Spleen (tissue), 11 donors: ENCODE measurements around the gene CEP170B. TPM values are rescaled to one million over a fixed set of nuclear protein-coding genes. Genes with fewer than 3 reads are reported as not detected.
"Not testable (repeated sequence)": the region's sequence is repeated elsewhere in the genome, so short reads cannot be mapped to it uniquely, and the experiment has no call there.

Source experiments
- DNase-seq: peaks from one replicate; pipeline ENCODE4 v3.0.0-alpha.2; 2020
- H3K27ac ChIP-seq, 8 donors: fragments of 200-600 bp; sonication (generic) in 7 of 8; 1 replicate in 4 of 8; 2 replicates in 4 of 8; pipeline versions ENCODE4 v1.5.0 to v1.8.0; 2016 to 2021; ENCODE audit warnings: inconsistent platforms in 4 of 8, mild to moderate bottlenecking in 4 of 8, moderate library complexity in 1 of 8
- H3K27me3 ChIP-seq, 7 donors: fragments of 200-600 bp; sonication (generic) in 6 of 7; replicated peaks in 1 of 7; 1 replicate in 4 of 7; 2 replicates in 3 of 7; pipeline versions ENCODE4 v1.5.0 to v1.8.0; 2016 to 2021; ENCODE audit warnings: inconsistent platforms in 3 of 7, mild to moderate bottlenecking in 1 of 7
- H3K36me3 ChIP-seq, 6 donors: fragments of 200-600 bp; sonication (generic) in 5 of 6; 1 replicate in 4 of 6; 2 replicates in 2 of 6; pipeline versions ENCODE4 v1.5.0 to v1.8.0; 2016 to 2021; ENCODE audit warnings: inconsistent platforms in 2 of 6
- H3K4me1 ChIP-seq, 6 donors: fragments of 200-600 bp; sonication (generic) in 5 of 6; 1 replicate in 3 of 6; 2 replicates in 3 of 6; pipeline versions ENCODE4 v1.5.0 to v1.8.0; 2016 to 2021; ENCODE audit warnings: inconsistent platforms in 3 of 6
- H3K4me3 ChIP-seq, 8 donors: fragments of 200-600 bp; sonication (generic) in 7 of 8; 1 replicate in 4 of 8; 2 replicates in 4 of 8; pipeline versions ENCODE4 v1.5.0 to v1.8.0; 2016 to 2021; ENCODE audit warnings: inconsistent platforms in 4 of 8, mild to moderate bottlenecking in 4 of 8, moderate library complexity in 2 of 8
- H3K9me3 ChIP-seq, 8 donors: fragments of 200-600 bp; sonication (generic) in 7 of 8; 1 replicate in 4 of 8; 2 replicates in 4 of 8; pipeline versions ENCODE4 v1.5.0 to v1.8.0; 2016 to 2021; ENCODE audit warnings: inconsistent platforms in 4 of 8
- POLR2A ChIP-seq, 3 donors: fragments of 450-650 bp; IDR thresholded peaks; one replicate each; pipeline ENCODE4 v1.5.1; 2017; ENCODE audit warnings: antibody characterized with exemption in 3 of 3, mild to moderate bottlenecking in 1 of 3
- POLR2AphosphoS5 ChIP-seq, 3 donors: sonication (generic); formaldehyde crosslinking; IDR thresholded peaks; one replicate each; pipeline ENCODE4 v1.5.1; 2017; ENCODE audit warnings: antibody characterized with exemption in 3 of 3
- WGBS, 5 donors: extraction: QIAGEN DNeasy Blood & Tissue Kit in 3 of 5; methylation state at CpG; one replicate each; pipeline versions ENCODE4 v1.1.5 to v1.1.7; 2013 to 2018; 5-methylcytosine and 5-hydroxymethylcytosine counted together
- intact Hi-C: fragments of 100-400 bp; cut with DNase I; formaldehyde crosslinking; loops from one replicate; pipeline ENCODE4 v1.15.0; 2023; ENCODE audit warnings: low total_unique reads
- polyA plus RNA-seq, 3 donors: library from polyadenylated mRNA; stranded (reverse); fragments of 200-250 nt; gene quantifications; one replicate each; pipeline ENCODE4 v1.2.1, GENCODE V29; 2013
- total RNA-seq, 7 donors: library from RNA; depleted of rRNA in 3 of 7; stranded (reverse); fragments of >200 nt in 3 of 7; fragmentation: NEBNext Ultra II Directional in 4 of 7; extraction: Animal tissue kit (Norgen Biotek cat#: 25700) in 4 of 7; gene quantifications; one replicate each; pipeline versions ENCODE4 v1.1.0 to v1.2.1, GENCODE V29; 2016 to 2021
- TF ChIP-seq, protein P1 (sequence below), 11 experiments: fragments of 200-600 bp in 7 of 11; fragments of 450-650 bp in 4 of 11; sonication (generic) in 4 of 11; IDR thresholded peaks in 8 of 11; conservative IDR thresholded peaks in 3 of 11; 1 replicate in 7 of 11; 2 replicates in 4 of 11; pipeline versions ENCODE4 v1.4.0 to v1.8.0; 2016 to 2021; ENCODE audit warnings: antibody characterized with exemption in 11 of 11, inconsistent platforms in 4 of 11, mild to moderate bottlenecking in 1 of 11
- donor health status: healthy with polysubstance abuse.
- donor health status: DM: no; HTN: no; CAD: no; lungs with moderate emphysema.
- donor health status: DM: no; HTN: no; CAD: no.
- donor health status: Bipolar disorder and iron deficiency.
- donor health status: healthy.
- donor health status: DM: no; HTN: no; CAD: no.
- donor health status: DM: yes; HTN: yes; CAD: no.

Gene CEP170B
- total and polyA plus RNA-seq, 10 donors: 0.58 to 12.6 (median 5.7) TPM

DNA sequence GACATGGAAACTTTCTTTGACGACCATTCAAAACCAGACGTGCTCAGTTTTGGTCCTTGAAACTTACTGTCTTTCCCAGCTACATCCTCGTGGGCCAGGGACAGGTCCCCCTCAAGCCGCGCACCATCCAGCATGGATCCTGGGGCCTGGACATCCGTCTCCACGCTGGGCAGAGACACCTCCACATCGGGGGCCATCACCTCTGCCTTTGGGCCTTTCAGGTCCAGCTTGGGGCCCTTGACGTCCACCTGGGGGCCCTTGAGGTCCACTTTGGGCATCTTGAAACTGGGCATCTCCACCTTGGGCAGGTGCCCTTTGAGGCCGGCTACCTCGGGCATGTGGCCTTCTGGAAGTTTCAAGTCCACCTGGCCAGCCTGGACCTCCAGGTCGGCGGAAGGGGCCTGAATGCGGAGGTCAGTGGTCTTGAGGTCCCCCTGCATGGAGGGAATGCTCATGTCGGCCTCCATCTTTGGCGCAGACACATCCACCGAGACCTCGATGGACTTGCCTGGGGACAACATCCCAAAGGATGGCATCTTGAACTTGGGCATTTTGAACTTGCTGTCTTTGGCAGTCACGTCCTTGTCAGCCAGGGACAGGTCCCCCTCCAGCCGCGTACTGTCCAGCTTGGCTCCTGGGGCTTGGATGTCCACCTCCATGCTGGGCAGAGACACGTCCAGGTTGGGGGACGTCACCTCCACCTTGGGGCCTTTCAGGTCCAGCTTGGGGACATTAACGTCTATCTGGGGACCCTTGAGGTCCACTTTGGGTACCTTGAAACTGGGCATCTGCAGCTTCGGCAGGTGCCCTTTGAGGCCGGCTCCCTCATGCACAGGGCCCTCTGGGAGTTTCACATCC, 76.7 kb downstream of the CEP170B start:
- TF ChIP-seq, protein P1, sequence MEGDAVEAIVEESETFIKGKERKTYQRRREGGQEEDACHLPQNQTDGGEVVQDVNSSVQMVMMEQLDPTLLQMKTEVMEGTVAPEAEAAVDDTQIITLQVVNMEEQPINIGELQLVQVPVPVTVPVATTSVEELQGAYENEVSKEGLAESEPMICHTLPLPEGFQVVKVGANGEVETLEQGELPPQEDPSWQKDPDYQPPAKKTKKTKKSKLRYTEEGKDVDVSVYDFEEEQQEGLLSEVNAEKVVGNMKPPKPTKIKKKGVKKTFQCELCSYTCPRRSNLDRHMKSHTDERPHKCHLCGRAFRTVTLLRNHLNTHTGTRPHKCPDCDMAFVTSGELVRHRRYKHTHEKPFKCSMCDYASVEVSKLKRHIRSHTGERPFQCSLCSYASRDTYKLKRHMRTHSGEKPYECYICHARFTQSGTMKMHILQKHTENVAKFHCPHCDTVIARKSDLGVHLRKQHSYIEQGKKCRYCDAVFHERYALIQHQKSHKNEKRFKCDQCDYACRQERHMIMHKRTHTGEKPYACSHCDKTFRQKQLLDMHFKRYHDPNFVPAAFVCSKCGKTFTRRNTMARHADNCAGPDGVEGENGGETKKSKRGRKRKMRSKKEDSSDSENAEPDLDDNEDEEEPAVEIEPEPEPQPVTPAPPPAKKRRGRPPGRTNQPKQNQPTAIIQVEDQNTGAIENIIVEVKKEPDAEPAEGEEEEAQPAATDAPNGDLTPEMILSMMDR (IDR thresholded peaks at IDR 0.05 in 8 of 11, conservative IDR thresholded peaks at IDR 0.05 in 3 of 11): no peak
- TF ChIP-seq POLR2AphosphoS5 (IDR thresholded peaks at IDR 0.05): no peak
- no peak for TF ChIP-seq POLR2A (IDR thresholded peaks at IDR 0.05)
- no peaks in the 10 kb centered on the region for H3K27me3 ChIP-seq
- H3K36me3 ChIP-seq: no peaks in the 10 kb centered on the region
- H3K4me3 ChIP-seq: no peak overlapping the region
- intact Hi-C loops: no loop called here
- no peak overlapping the region for H3K27ac ChIP-seq
- no peaks in the 10 kb centered on the region for H3K9me3 ChIP-seq
- DNase-seq: no peak
- H3K4me1 ChIP-seq: no peaks in the 10 kb centered on the region
- WGBS, 5 donors: 84 to 95% (median 91%) methylated on average over 26 of the region's 26 CpGs

DNA sequence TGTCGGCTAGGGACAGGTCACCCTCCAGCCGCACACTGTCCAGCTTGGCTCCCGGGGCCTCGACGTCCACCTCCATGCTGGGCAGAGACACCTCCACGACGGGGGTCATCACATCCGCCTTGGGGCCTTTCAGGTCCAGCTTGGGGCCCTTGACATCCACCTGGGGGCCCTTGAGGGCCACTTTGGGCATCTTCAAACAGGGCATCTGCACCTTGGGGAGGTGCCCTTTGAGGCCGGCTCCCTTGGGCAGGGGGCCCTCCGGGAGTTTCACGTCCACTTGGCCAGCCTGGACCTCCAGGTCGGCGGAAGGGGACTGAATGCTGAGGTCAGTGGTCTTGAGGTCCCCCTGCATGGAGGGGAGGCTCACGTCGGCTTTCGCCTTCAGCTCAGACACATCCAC, 77.5 kb downstream of the CEP170B start:
- H3K36me3 ChIP-seq: no peaks in the 10 kb centered on the region
- TF ChIP-seq POLR2AphosphoS5 (IDR thresholded peaks at IDR 0.05): no peak
- TF ChIP-seq, protein P1 (IDR thresholded peaks at IDR 0.05 in 8 of 11, conservative IDR thresholded peaks at IDR 0.05 in 3 of 11): no peak
- TF ChIP-seq POLR2A (IDR thresholded peaks at IDR 0.05): no peak
- intact Hi-C loops: no loop called here
- WGBS, 5 donors: 92 to 97% (median 94%) methylated on average over 2 to 16 of the region's 16 CpGs
- no peaks in the 10 kb centered on the region for H3K27me3 ChIP-seq
- H3K4me1 ChIP-seq: no peaks in the 10 kb centered on the region
- no peaks in the 10 kb centered on the region for H3K9me3 ChIP-seq
- H3K4me3 ChIP-seq: no peak overlapping the region
- no peak overlapping the region for H3K27ac ChIP-seq
- no peak for DNase-seq

DNA sequence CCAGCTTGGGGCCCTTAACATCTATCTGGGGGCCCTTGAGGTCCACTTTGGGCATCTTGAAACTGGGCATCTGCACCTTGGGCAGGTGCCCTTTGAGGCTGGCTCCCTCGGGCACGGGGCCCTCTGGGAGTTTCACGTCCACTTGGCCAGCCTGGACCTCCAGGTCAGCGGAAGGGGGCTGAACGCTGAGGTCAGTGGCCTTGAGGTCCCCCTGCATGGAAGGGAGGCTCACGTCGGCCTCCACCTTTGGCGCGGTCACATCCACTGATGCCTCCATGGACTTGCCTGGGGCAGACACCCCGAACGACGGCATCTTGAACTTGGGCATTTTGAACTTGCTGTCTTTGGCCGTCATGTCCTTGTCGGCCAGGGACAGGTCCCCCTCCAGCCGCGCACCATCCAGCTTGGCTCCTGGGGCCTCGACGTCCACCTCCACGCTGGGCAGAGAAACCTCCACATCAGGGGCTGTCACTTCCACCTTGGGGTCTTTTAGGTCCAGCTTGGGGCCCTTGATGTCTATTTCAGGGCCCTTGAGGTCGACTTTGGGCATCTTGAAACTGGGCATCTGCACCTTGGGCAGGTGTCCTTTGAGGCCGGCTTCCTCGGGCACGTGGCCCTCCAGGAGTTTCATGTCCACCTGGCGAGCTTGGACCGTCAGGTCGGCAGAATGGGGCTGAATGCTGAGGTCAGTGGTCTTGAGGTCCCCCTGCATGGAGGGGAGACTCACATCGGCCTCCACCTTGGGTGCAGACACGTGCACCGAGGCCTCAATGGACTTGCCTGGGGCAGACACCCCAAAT, 78.3 kb downstream of the CEP170B start:
- intact Hi-C loops, H3K27me3 ChIP-seq, DNase-seq, H3K36me3 ChIP-seq, H3K4me1 ChIP-seq, H3K4me3 ChIP-seq, H3K27ac ChIP-seq, H3K9me3 ChIP-seq: not testable (repeated sequence)
- WGBS, 5 donors: 81 to 95% (median 90%) methylated on average over 17 to 29 of the region's 29 CpGs

DNA sequence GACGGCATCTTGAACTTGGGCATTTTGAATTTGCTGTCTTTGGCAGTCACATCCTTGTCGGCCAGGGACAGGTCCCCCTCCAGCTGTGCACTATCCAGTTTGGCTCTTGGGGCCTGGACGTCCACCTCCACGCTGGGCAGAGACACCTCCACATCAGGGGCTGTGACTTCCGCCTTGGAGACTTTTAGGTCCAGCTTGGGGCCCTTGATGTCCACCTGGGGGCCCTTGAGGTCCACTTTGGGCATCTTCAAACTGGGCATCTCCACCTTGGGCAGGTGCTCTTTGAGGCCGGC, 78.9 kb downstream of the CEP170B start:
- peak; percentile 66 for DNase-seq
- H3K27ac ChIP-seq, intact Hi-C loops, H3K4me1 ChIP-seq, H3K36me3 ChIP-seq, H3K9me3 ChIP-seq, H3K4me3 ChIP-seq, H3K27me3 ChIP-seq: not testable (repeated sequence)
- WGBS, 5 donors: 64 to 94% (median 86%) methylated on average over 5 to 6 of the region's 6 CpGs

DNA sequence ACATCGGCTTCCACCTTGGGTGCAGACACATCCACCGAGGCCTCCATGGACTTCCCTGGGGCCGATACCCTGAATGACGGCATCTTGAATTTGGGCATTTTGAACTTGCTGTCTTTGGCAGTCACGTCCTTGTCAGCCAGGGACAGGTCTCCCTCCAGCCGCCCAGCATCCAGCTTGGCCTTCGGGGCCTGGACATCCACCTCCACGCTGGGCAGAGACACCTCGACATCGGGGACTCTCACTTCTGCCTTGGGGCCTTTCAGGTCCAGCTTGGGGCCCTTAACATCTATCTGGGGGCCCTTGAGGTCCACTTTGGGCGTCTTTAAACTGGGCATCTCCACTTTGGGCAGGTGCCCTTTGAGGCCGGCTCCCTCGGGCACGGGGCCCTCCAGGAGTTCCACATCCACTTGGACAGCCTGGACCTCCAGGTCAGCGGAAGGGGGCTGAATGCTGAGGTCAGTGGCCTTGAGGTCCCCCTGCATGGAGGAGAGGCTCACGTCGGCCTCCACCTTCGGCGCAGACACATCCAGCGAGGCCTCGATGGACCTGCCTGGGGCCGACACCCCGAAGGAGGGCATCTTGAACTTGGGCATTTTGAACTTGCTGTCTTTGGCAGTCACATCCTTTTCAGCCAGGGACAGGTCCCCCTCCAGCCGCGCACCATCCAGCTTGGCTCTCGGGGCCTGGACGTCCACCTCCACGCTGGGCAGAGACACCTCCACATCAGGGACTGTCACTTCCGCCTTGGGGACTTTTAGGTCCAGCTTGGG, 79.6 kb downstream of the CEP170B start:
- 88 to 95% (median 91%) methylated on average over 23 to 29 of the region's 29 CpGs for WGBS, 5 donors
- peak; percentile 66 for DNase-seq
- H3K36me3 ChIP-seq, intact Hi-C loops, H3K27ac ChIP-seq, H3K4me1 ChIP-seq, H3K27me3 ChIP-seq, H3K4me3 ChIP-seq, H3K9me3 ChIP-seq: not testable (repeated sequence)

DNA sequence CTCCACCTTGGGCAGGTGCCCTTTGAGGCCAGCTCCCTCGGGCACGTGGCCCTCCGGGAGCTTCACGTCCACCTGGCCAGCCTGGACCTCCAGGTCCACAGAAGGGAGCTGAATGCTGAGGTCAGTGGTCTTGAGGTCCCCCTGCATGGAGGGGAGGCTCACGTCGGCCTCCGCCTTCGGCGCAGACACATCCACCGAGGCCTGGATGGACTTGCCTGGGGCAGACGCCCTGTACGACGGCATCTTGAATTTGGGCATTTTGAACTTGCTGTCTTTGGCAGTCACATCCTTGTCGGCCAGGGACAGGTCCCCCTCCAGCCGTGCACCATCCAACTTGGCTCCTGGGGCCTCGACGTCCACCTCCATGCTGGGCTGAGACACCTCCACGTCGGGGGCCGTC, 80.2 kb downstream of the CEP170B start:
- intact Hi-C loops, H3K36me3 ChIP-seq, H3K4me3 ChIP-seq, H3K27ac ChIP-seq, H3K4me1 ChIP-seq, H3K9me3 ChIP-seq, H3K27me3 ChIP-seq: not testable (repeated sequence)
- WGBS, 5 donors: 86 to 97% (median 89%) methylated on average over 15 to 20 of the region's 20 CpGs
- DNase-seq: peak; percentile 60
